HG02623 (cell line): ENCODE measurements around the gene AVPR1A.

ENCODE experiments used
- ATAC-seq: cut with Tn5 transposase; IDR thresholded peaks from one replicate; pipeline ENCODE4 v1.9.1; 2021; ENCODE audit warnings: moderate library complexity; ENCODE audit not compliant: unreplicated experiment

Gene AVPR1A

GRCh38 chr12:63095369-63095980 is 55.5 kb downstream of the AVPR1A start:
- ATAC-seq: no peak

GRCh38 chr12:63093711-63094110 is 57.3 kb downstream of the AVPR1A start:
- no peak for ATAC-seq

GRCh38 chr12:63093084-63093483 is 57.9 kb downstream of the AVPR1A start:
- ATAC-seq: no peak
